Measurements from ENCODE around the gene RHOT2.

- no peak for TF ChIP-seq CTCF (IDR thresholded peaks at IDR 0.05)
- TF ChIP-seq POLR2A (IDR thresholded peaks at IDR 0.05) = no peak
Observed at GRCh38 chr16:669666-670065, 1.7 kb downstream of the RHOT2 start.

Data from uterus (tissue), 2 donors.